HG02678 (cell line): ENCODE data around the gene RASSF5.
"Not testable (repeated sequence)": the region's sequence is repeated elsewhere in the genome, so short reads cannot be mapped to it uniquely, and the experiment has no call there.

ENCODE experiments used
- ATAC-seq: cut with Tn5 transposase; IDR thresholded peaks from one replicate; pipeline ENCODE4 v1.9.1; 2021; ENCODE audit warnings: mild to moderate bottlenecking, moderate library complexity; ENCODE audit not compliant: unreplicated experiment

RASSF5 gene

GRCh38 chr1:206566999-206567398 is 59.7 kb downstream of the RASSF5 start:
- no peak for ATAC-seq

GRCh38 chr1:206568256-206568655 is 60.9 kb downstream of the RASSF5 start:
- ATAC-seq: no peak

- no peak for ATAC-seq
Observed at GRCh38 chr1:206568779-206569352, 61.5 kb downstream of the RASSF5 start.

GRCh38 chr1:206569556-206569955 is 62.2 kb downstream of the RASSF5 start:
- ATAC-seq: no peak

GRCh38 chr1:206570529-206570928 is 63.2 kb downstream of the RASSF5 start:
- no peak for ATAC-seq

- no peak for ATAC-seq
Observed at GRCh38 chr1:206572835-206573234, 65.5 kb downstream of the RASSF5 start.

GRCh38 chr1:206573319-206573718 is 66.0 kb downstream of the RASSF5 start:
- ATAC-seq: no peak

- no peak for ATAC-seq
Observed at GRCh38 chr1:206573762-206574161, 66.4 kb downstream of the RASSF5 start.

GRCh38 chr1:206575165-206575893 is 68.0 kb downstream of the RASSF5 start:
- ATAC-seq: no peak

GRCh38 chr1:206575894-206576737 is 68.8 kb downstream of the RASSF5 start:
- ATAC-seq: no peak

GRCh38 chr1:206577626-206578025 is 70.3 kb downstream of the RASSF5 start:
- no peak for ATAC-seq

- no peak for ATAC-seq
Observed at GRCh38 chr1:206578068-206578977, 71.0 kb downstream of the RASSF5 start.

GRCh38 chr1:206578978-206579374 is 71.6 kb downstream of the RASSF5 start:
- ATAC-seq: no peak

GRCh38 chr1:206579747-206580437 is 72.6 kb downstream of the RASSF5 start:
- peak; percentile 86 for ATAC-seq

GRCh38 chr1:206580438-206581113 is 73.2 kb downstream of the RASSF5 start:
- no peak for ATAC-seq

GRCh38 chr1:206581114-206581497 is 73.8 kb downstream of the RASSF5 start:
- ATAC-seq: not testable (repeated sequence)

- no peak for ATAC-seq
Observed at GRCh38 chr1:206581571-206581981, 74.2 kb downstream of the RASSF5 start.

- no peak for ATAC-seq
Observed at GRCh38 chr1:206582537-206582936, 75.2 kb downstream of the RASSF5 start.

- no peak for ATAC-seq
Observed at GRCh38 chr1:206582971-206583706, 75.8 kb downstream of the RASSF5 start.
